GM18526 (cell line): ENCODE measurements around the gene CTDP1.

ENCODE experiments used
- POLR2A ChIP-seq: IDR thresholded peaks from 3 replicates; pipeline ENCODE4 v1.6.1; 2011; ENCODE audit not compliant: insufficient read length; ENCODE audit errors: extremely low read depth

CTDP1 gene

DNA sequence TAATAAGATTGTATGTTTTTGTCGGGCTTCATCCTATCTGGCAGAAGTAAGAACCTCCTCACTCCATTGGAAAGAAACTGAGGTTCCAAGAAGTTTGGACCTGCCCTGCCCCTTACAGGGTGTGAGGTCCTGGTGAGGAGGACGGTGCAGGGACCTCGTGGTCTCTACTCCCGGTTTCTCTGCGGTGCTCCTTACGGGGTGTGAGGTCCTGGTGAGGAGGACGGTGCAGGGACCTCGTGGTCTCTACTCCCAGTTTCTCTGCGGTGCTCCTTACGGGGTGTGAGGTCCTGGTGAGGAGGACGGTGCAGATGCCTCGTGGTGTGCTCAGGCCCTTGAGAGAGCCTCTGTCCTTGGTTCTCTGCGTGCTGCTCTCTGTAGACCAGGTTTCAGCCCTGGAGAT lies 5.2 kb downstream of the CTDP1 start:
- TF ChIP-seq POLR2A: no peak

DNA sequence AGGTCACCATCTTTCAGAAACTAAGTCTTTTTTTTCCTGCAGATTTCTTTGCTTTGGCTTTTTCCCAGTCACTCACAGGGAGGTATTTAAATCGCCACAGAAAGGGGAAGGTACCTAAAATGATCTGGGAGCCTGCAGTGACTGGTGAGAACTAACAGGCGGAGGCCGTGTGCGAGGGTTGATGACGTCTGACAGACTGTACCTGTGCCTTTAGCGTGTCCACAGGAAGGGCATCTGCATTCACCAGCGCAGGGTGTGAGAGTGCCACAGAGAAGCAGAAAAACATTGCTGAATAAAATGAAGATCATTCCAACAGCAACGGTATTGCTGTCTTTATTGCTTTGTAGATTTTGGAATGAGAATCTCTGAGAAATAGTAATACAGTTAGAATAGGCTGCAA lies 5.7 kb downstream of the CTDP1 start:
- TF ChIP-seq POLR2A: no peak

DNA sequence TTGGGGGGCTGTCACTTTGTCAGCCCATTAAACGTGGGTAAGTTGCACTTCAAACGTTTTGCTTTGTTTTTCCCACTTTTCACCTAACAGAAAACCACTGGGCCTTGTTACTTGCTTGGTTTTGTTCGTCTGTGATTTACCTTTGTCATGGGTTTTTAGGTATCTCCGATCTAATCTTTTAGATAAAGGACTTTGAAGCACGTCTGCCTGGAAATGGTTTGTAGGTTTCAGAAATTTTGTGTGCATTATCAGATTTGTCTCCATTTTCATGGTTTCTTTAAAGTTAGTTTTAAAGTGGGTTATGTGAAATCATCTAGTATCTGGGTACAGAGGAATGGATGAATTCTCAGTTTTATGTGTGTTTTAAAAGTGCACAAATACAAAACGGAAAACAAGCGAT lies 6.4 kb downstream of the CTDP1 start:
- TF ChIP-seq POLR2A: no peak

DNA sequence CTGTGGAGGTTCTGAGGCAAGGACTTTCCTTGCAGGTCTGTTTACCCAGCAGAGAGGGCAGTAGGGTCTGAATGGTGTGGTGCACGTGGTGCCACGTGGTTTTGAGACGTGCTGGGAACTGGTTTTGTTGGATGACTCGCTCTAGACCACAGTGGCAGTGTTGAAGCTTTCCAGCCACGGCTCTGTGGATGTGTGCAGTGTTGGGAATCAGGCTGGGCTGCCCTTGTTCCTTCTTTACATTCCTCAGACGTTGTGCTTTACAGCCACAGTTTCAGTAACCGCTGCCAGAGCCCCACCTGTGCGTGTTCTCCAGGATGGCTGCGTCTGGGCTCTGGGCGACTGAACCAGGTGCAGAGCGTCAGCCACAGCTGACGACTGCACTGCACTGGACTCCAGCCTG lies 8.2 kb downstream of the CTDP1 start:
- TF ChIP-seq POLR2A: no peak

DNA sequence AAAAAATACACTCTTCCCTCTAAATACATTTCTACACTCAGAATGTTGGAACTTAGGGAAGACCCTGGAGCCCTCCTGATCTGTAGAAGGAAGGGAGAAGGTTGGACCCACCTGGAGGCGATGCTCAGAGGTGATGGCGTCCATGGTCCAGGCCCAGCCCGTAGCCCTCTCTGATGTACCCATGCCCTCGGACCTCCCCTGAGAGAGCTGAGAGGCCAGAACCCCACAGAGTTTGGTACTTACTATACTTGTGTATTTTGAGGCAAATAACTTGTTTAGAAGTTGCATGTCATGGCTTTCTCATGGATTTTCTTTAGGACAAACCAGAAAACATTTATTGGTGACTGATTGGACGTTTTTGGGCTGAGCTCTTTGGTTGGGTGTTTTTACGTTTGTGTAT lies 10.5 kb downstream of the CTDP1 start:
- TF ChIP-seq POLR2A: no peak

DNA sequence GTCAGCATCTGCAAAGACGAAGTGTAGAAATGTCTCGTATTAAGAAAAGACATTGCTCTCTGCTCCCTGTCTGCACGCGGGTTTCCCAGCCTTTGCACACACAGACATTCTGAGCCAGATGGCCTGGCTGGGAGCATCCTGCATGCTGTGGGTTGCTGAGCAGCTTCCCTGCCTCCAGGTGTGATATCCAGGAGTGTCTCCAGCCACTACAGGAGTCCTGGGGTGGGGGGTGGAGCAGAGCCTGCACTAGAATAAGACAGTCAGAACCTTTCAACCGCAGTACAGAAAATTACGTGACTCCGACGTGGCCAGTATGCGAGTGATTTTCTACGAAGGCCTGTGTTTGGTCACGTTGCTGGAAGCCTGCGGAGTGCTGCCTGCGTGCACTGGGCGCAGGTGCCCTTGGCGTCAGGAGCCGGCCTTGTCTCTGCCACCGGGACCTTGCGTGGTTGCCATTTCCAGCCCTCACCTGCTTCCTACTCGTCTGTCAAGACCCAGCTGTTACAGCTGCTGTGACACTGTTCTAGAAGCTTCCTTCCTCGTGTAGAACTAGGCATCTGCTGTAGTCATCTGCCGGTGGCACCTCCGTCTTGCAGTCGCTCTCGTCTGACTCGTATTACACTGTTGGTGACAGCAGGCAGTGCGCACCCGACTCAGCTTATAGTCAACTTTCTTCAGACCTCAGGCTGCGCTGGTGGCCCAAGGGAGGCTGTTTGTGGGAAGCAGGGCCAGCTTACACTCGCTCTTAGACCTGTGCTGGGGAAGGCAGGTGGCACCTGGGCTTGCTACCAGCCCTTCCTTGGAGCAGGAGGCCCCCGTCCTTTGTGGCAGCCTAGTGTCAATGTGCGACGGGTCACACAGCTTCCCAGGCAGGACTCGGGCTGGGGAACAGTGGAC lies 11.2 kb downstream of the CTDP1 start:
- no peak for TF ChIP-seq POLR2A

DNA sequence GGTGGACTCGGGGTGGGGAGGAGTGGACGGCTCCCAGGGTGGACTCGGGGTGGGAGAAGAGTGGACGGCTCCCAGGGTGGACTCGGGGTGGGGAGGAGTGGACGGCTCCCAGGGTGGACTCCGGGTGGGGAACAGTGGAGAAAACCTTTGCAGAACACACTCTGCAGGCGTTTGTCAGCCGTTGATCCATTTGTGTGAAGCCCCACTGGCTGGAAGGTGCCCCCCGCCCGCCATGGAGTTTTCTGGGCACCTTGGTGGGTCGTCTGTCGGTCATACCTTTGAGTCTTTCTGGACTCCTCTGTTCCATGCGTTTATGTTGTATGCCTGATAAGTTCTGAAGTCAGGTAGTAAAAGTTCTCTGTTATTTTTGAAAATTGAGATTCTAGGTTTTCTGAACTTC lies 12.5 kb downstream of the CTDP1 start:
- TF ChIP-seq POLR2A: no peak

DNA sequence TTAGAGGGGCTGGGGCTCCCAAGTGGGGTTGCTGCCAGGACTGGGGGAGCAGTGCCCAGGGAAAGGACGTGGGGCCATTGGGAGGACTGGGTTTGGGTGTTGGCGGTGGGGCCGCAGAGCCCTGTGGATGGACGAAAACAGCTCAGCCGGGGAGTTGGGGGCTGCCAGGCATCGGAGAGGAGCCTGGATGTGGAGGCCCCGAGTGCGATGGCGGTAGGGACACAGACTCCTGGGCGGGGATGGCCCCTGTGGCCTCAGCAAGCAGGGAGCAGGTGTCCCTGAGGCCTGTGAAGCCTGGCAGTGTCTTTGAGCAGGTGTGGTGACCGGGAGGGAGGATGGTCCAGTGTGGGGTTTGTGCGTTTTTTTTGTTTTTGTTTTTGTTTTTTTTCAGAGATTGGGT lies 13.3 kb downstream of the CTDP1 start:
- no peak for TF ChIP-seq POLR2A

DNA sequence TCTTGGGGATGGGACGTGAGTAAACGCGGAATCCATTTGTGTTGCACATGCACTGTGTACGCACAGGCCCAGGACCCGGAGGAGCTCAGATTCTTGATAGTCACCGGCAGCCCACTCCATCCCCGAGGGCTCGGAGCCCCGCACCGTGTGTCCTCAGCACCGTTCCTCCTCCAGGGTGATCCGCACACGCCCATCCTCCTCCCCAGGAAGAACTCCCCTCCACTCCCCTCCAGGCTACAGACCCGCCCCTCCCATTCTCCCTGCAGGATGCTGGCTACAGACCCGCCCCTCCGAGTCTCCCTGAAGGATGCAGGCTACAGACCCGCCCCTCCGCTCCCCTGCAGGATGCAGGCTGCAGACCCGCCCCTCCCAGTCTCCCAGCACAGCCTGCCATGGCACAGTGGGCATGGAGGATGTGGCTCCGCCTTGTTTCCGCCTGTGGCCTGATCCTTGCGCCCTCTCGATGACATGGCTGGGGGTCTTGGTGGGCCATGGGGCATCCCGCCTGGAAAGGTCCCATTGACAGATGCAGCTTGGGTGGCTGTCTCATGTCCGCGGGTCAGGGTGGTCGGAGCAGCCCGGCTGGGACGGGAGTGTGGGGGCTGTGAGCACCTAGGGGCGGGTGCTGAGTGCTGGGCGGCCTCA lies 14.1 kb downstream of the CTDP1 start:
- TF ChIP-seq POLR2A: no peak

DNA sequence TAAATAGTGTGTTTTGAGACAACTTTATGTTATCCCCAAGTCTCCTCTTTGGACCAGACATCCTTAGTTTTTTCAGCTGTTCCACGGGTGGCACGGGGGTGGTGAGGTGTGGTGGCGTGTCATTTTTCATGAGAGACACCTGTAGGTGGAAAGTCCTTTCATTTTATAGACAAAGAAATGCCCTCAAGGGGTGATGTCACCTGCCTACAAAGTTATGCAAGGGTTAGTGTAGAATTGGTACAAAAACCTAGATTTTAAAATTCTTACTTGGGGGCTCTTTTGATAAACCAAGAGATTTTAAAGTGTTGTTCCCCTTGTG lies 15.3 kb downstream of the CTDP1 start:
- TF ChIP-seq POLR2A: no peak

DNA sequence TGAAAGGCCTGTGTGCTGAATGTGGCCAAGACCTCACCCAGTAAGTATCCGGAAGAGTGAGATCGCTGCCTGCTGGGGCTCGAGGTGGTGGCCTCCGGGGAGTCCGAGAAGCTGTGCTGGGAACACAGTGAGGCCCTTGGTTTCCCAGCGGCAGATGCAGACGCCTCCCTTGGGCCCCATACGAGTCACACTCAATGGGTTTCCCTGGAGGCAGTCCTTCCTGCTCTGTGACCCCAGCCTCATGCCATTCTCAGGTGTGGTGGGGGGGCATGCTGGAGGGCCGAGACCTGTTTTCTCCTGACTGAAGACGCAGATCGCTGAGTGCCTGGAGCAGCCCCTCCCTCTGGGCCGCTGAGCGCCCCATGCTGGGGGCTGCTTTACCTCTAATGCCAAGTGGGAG lies 15.7 kb downstream of the CTDP1 start:
- no peak for TF ChIP-seq POLR2A

DNA sequence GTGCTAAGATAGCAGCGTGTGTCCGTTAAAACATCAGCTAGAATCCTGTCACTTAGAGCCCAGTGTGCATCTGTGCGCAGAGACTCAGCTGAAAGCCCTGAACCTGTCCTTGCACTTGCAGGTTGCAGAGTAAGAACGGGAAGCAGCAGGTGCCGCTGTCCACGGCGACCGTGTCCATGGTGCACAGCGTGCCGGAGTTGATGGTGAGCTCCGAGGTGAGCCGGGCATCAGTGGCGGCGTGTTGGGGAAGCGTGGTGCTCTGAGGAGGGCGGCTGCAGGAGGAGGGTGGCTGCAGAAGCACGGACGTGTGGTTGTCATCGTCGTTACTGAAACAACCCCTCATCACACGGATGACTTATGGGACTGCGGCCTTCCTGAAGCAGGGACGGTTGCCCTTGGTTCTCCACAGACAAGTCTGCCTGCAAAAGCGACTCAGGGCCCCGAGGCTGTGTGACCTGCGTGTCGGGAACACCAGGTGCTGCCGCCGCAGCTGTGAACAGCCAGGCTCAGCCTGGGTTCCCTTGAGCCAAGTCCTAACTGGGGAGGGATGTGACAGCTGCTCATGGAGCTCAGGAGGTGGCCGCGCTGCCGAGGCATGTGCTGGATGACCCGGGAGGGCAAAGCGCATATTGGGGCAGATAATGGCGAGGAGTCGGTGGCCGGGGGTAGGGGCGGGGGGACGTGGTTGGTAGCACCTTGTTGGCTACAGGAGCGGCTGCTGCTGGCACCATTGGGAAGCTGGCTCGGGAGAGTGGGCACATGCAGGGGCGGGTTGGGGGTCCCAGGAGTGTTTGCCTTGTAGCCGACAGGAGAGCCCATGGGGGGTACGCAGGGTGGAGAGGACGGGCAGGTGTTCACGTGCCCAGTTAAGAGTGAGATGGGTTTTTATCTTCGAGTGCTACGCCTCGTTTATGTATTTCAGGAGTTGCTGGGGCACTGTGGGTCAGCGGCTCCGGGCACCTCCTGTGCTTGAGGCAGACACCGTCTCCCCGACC lies 16.6 kb downstream of the CTDP1 start:
- TF ChIP-seq POLR2A: no peak

DNA sequence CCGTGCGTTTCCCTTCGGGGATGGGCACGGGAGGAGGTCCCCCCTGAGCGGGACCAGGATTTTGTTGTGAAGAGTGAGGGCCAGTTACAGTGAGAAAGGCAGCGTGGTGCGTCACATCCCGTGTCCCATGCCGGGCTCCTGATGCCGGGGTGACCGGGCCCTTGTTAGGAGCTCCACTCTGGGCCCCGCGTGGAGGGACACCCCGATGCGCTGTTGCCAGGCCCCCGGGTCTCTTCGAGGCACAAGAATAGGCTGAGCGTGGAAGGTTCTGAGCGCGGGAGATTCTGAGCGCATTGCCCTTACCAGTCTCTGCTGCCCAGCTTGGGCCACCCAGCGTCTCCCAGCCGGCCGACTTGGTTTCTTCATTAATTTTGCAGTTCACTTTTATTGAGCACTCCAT lies 17.6 kb downstream of the CTDP1 start:
- no peak for TF ChIP-seq POLR2A

DNA sequence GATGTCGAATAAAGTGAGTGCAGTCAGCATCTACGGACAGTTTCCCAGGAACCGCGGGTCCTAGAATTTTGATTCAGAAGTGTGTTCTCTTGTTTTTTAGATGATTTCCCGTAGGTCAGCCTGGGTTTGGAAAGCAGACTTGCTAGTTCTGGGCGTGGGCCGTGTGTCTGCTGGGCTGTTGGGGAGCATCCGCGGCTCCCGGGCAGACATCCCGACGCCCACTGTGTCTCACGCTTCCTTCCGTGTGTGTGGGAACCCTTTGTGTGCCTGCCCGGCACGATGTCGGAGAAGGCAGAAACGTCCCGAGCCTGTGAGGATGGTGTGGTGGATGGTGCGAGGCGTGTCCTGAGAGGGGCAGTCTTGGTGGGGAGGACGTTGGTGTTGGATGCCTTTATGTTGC lies 18.4 kb downstream of the CTDP1 start:
- no peak for TF ChIP-seq POLR2A

DNA sequence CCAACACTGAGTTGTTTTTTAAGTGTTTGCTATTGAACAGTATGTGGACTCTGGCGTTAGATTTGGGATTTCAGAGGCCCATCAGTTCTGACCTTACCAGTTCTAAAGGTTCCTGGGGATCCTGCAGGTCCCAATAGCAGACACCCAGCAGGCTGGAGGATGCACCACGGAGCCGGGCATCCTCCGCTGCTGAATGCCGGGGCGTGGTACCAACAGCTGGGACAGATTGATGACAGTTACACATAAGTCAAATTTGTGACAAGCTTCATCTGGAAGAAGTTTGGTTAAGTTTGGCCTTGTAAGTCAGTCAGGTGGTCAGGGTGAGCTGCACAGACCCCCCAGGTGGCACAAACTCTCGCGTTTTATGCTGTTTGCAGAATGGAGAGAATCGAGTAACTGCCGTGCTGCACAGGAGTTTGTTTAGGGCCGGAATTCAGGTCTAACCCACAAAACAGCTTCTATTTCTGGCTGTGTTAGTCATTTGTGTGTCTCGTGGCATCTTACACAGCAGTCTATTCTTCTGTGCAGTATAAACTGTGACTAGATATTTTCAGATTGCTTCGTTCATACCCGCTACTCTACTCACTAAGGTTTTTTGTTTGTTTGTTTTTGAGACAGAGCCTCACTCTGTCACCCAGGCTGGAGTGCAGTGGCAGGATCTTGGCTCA lies 19.2 kb downstream of the CTDP1 start:
- no peak for TF ChIP-seq POLR2A
